Vagina (tissue), 2 donors: ENCODE results near the gene SLC25A4.

ENCODE experiments used
- CTCF ChIP-seq, 3 experiments: fragments of 450-650 bp in 2 of 3; fragments of 200-600 bp in 1 of 3; sonication (generic) in 1 of 3; IDR thresholded peaks; one replicate each; pipeline ENCODE4 v1.5.1; 2017 to 2019; ENCODE audit warnings: antibody characterized with exemption in 3 of 3, mild to moderate bottlenecking in 2 of 3, moderate library complexity in 2 of 3
- POLR2A ChIP-seq, 2 donors: fragments of 450-650 bp; IDR thresholded peaks; one replicate each; pipeline ENCODE4 v1.6.1; 2017; ENCODE audit warnings: antibody characterized with exemption in 2 of 2, mild to moderate bottlenecking in 2 of 2, moderate library complexity in 2 of 2
- POLR2AphosphoS5 ChIP-seq, 2 donors: sonication (generic); formaldehyde crosslinking; IDR thresholded peaks; one replicate each; pipeline ENCODE4 v1.9.0; 2017; ENCODE audit warnings: antibody characterized with exemption in 2 of 2, mild to moderate bottlenecking in 2 of 2, low read depth in 1 of 2; ENCODE audit not compliant: insufficient read depth in 1 of 2

- no peak for TF ChIP-seq POLR2A (IDR thresholded peaks at IDR 0.05)
- TF ChIP-seq CTCF (IDR thresholded peaks at IDR 0.05) = peak; percentile 41 to 70 (median 52)
- TF ChIP-seq POLR2AphosphoS5 (IDR thresholded peaks at IDR 0.05; ENCODE audit: insufficient read depth in 1 of 2, low read depth in 1 of 2) = peak in 1 of 2 donors; percentile 25
Measured at GRCh38 chr4:185183622-185184281, 40.7 kb downstream of the SLC25A4 start.
